Esophagus squamous epithelium (tissue), 5 donors: ENCODE data around the gene FHIT. TPM values are rescaled to one million over a fixed set of nuclear protein-coding genes. Genes with fewer than 3 reads are reported as not detected.

Experiments used
- DNase-seq: peaks from one replicate; lab custom pipeline; 2025; lab: John Stamatoyannopoulos, UW
- H3K27ac ChIP-seq, 4 donors: fragments of 200-600 bp; sonication (generic); one replicate each; pipeline ENCODE4 v1.5.1; 2016 to 2019; ENCODE audit warnings: mild to moderate bottlenecking in 1 of 4
- H3K27me3 ChIP-seq, 4 donors: fragments of 200-600 bp; sonication (generic); 1 replicate in 3 of 4; 2 replicates in 1 of 4; pipeline versions ENCODE4 v1.5.1 to v1.6.0; 2017 to 2021; ENCODE audit warnings: antibody characterized with exemption in 1 of 4
- H3K36me3 ChIP-seq, 3 donors: fragments of 200-600 bp; sonication (generic); one replicate each; pipeline ENCODE4 v1.5.1; 2016 to 2019
- H3K4me1 ChIP-seq, 3 donors: fragments of 200-600 bp; sonication (generic); one replicate each; pipeline ENCODE4 v1.5.1; 2017 to 2019
- H3K4me3 ChIP-seq, 4 donors: fragments of 200-600 bp; sonication (generic); 1 replicate in 3 of 4; 2 replicates in 1 of 4; pipeline ENCODE4 v1.5.1; 2016 to 2019; ENCODE audit warnings: mild to moderate bottlenecking in 2 of 4, moderate library complexity in 1 of 4
- H3K9me3 ChIP-seq, 3 donors: fragments of 200-600 bp; sonication (generic); one replicate each; pipeline ENCODE4 v1.5.1; 2016 to 2019
- CTCF ChIP-seq, 6 experiments: fragments of 450-650 bp in 4 of 6; fragments of 200-600 bp in 2 of 6; sonication (generic) in 2 of 6; IDR thresholded peaks; one replicate each; pipeline ENCODE4 v1.5.1; 2016 to 2019; ENCODE audit warnings: antibody characterized with exemption in 6 of 6, mild to moderate bottlenecking in 4 of 6, moderate library complexity in 4 of 6
- POLR2A ChIP-seq, 4 donors: fragments of 450-650 bp; IDR thresholded peaks; one replicate each; pipeline ENCODE4 v1.6.1; 2017; ENCODE audit warnings: antibody characterized with exemption in 4 of 4, mild to moderate bottlenecking in 4 of 4, moderate library complexity in 3 of 4
- WGBS, 2 donors: methylation state at CpG; one replicate each; pipeline ENCODE4 v1.1.5; 2018; 5-methylcytosine and 5-hydroxymethylcytosine counted together
- intact Hi-C: fragments of 100-400 bp; cut with DNase I; formaldehyde crosslinking; loops from one replicate; pipeline ENCODE4 v1.15.0; 2022
- total RNA-seq, 4 donors: library from RNA; depleted of rRNA; stranded (reverse); fragments of >200 nt; gene quantifications; one replicate each; pipeline ENCODE4 v1.1.0, GENCODE V29; 2016
- donor health status: DM: yes; HTN: yes; CAD: no.

Gene FHIT
- total RNA-seq, 4 donors from 2014 or later: 0.64 to 5.7 (median 3.1) TPM

DNA sequence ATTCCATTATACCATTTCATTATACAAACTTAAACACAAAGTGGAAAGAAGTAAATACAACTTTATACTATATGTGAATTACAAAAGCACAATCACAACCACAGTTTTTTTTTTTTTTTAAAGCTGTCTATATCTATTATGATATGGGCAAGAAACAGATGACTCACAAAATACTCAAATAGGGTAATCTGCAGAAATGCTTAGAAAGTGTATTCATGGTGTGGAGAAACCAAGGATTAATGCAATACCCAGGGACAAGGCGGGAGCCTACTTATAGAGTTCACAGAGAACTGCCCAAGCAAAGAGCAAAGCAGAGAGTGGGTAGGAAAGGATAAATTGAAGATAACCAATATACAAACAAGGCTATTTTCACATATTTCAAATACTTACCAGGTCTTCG, 332.0 kb downstream of the FHIT start:
- H3K27me3 ChIP-seq: no peaks in the 10 kb centered on the region
- no peak for DNase-seq
- no peak for TF ChIP-seq POLR2A (IDR thresholded peaks at IDR 0.05)
- no peak for TF ChIP-seq CTCF (IDR thresholded peaks at IDR 0.05)
- 81 to 85% methylated on average over 2 of the region's 2 CpGs for WGBS, 2 donors
- H3K27ac ChIP-seq: no peak overlapping the region
- no peaks in the 10 kb centered on the region for H3K9me3 ChIP-seq
- no peaks in the 10 kb centered on the region for H3K4me1 ChIP-seq
- intact Hi-C loops: no loop called here
- H3K4me3 ChIP-seq: no peak overlapping the region
- no peaks in the 10 kb centered on the region for H3K36me3 ChIP-seq

GRCh38 chr3:60917141-60917540, 334.1 kb downstream of the FHIT start:
- no peak overlapping the region for H3K27ac ChIP-seq
- H3K4me1 ChIP-seq: peaks cover 0 to 16% (median 5%) of the 10 kb centered on the region in 3 donors
- no peaks in the 10 kb centered on the region for H3K27me3 ChIP-seq
- WGBS, 2 donors: 59 to 84% methylated on average over 1 of the region's 1 CpG
- TF ChIP-seq CTCF (IDR thresholded peaks at IDR 0.05): no peak
- TF ChIP-seq POLR2A (IDR thresholded peaks at IDR 0.05): no peak
- no peaks in the 10 kb centered on the region for H3K36me3 ChIP-seq
- H3K9me3 ChIP-seq: no peaks in the 10 kb centered on the region
- intact Hi-C loops: no loop called here
- DNase-seq: no peak
- no peak overlapping the region for H3K4me3 ChIP-seq

DNA sequence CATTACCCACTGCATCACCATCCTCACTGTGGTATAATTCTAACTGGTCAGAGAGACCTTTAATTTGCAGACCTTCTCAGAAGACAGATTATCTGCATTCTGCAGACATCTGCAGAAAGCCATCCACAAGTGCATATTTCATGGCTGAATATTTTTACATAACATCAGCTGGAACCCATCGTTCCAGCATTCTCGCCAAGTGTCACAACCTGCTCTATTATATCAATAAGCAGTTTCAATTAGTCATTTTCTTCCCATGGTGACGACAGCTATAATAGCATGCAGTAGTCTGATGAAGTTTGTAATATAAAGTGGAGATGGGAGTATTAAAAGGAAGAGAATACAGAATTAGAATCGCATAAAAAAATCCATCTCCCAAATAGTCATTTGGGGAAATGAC, 334.7 kb downstream of the FHIT start:
- 73 to 77% methylated on average over 4 of the region's 4 CpGs for WGBS, 2 donors
- Histone ChIP-seq H3K9me3 (no peaks in the 10 kb centered on the region), H3K27me3 (no peaks in the 10 kb centered on the region), H3K4me1 (peaks cover 0 to 20% (median 5%) of the 10 kb centered on the region in 3 donors), H3K4me3 (no peak overlapping the region), H3K27ac (no peak overlapping the region), H3K36me3 (no peaks in the 10 kb centered on the region)
- DNase-seq: no peak
- intact Hi-C loops: no loop called here
- TF ChIP-seq CTCF (IDR thresholded peaks at IDR 0.05): no peak
- TF ChIP-seq POLR2A (IDR thresholded peaks at IDR 0.05): no peak

- H3K27ac ChIP-seq: peak overlapping the region in 1 of 4 donors; percentile 21
- WGBS, 2 donors: 80 to 92% methylated on average over 1 of the region's 1 CpG
- H3K27me3 ChIP-seq: no peaks in the 10 kb centered on the region
- intact Hi-C loops: no loop called here
- no peak for DNase-seq
- no peak overlapping the region for H3K4me3 ChIP-seq
- H3K36me3 ChIP-seq: no peaks in the 10 kb centered on the region
- no peaks in the 10 kb centered on the region for H3K9me3 ChIP-seq
- no peak for TF ChIP-seq POLR2A (IDR thresholded peaks at IDR 0.05)
- H3K4me1 ChIP-seq: peaks cover 0 to 33% (median 5%) of the 10 kb centered on the region in 3 donors
Observed at GRCh38 chr3:60913474-60913873, 337.8 kb downstream of the FHIT start.

- intact Hi-C loops: no loop called here
- H3K4me1 ChIP-seq: peaks cover 0 to 33% (median 5%) of the 10 kb centered on the region in 3 donors
- 36 to 46% methylated on average over 1 of the region's 1 CpG for WGBS, 2 donors
- no peak overlapping the region for H3K4me3 ChIP-seq
- H3K27me3 ChIP-seq: no peaks in the 10 kb centered on the region
- no peaks in the 10 kb centered on the region for H3K36me3 ChIP-seq
- TF ChIP-seq CTCF (IDR thresholded peaks at IDR 0.05) (no peak), POLR2A (IDR thresholded peaks at IDR 0.05) (no peak)
- no peak overlapping the region for H3K27ac ChIP-seq
- no peaks in the 10 kb centered on the region for H3K9me3 ChIP-seq
- no peak for DNase-seq
Observed at GRCh38 chr3:60912876-60913275, 338.4 kb downstream of the FHIT start.

- Histone ChIP-seq H3K9me3 (no peaks in the 10 kb centered on the region), H3K27ac (peak overlapping the region in 1 of 4 donors; percentile 14), H3K4me1 (peaks cover 0 to 33% (median 5%) of the 10 kb centered on the region in 3 donors), H3K27me3 (no peaks in the 10 kb centered on the region), H3K4me3 (no peak overlapping the region), H3K36me3 (no peaks in the 10 kb centered on the region)
- WGBS, 2 donors: 46 to 59% methylated on average over 3 of the region's 3 CpGs
- TF ChIP-seq CTCF (IDR thresholded peaks at IDR 0.05) (no peak), POLR2A (IDR thresholded peaks at IDR 0.05) (no peak)
- intact Hi-C loops: no loop called here
- DNase-seq: no peak
Observed at GRCh38 chr3:60912142-60912541, 339.1 kb downstream of the FHIT start.
